HG03095 (cell line): ENCODE results near the gene KCTD21.
"Not testable (repeated sequence)": the region's sequence is repeated elsewhere in the genome, so short reads cannot be mapped to it uniquely, and the experiment has no call there.

Experiments
- ATAC-seq: cut with Tn5 transposase; IDR thresholded peaks from one replicate; pipeline ENCODE4 v1.9.1; 2021; ENCODE audit warnings: moderate library complexity; ENCODE audit not compliant: unreplicated experiment

KCTD21 gene

DNA sequence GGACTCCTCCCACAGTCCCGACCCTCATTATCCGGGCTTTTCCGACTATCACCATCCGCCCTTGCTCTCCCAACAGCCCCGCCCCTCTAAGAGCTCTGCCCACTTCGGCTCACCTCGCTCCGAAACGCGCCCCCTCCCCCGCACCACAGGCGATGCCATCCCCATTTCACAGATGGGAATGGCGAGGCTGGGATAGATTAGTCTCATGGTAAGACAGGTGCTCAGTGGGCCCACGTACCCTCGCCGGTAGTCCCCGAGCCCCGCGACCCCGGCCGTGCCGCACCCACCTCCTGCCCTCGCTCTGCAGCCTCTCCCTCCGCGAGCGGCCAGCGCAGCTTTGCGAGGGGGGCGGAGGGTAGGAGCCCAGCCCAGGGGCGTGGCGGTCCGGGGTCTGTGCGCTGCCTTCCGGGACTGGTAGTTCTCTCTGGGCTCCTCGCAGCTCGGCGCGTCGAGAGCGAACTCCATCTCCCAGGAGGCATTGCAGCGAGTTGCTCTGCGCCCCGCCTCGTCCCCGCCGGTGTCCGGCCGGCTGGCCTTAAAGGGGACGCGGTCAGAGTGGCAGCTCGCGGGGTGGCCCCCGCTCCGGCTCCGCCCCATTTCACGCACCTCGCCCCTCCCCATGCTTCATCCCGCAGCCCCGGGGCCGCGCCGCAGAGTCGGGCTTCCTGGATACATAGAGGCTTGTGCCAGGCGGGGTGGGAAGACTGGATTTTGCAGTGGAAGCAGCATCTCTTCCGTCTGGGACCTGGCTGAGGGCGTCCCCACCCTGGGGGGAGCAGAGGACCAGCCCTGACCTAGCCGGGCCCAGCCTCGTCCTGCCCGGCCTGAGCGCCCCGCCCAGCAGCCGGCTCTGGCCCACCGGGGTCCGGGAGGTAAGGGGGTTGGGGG, at the start of gene KCTD21, which contains the start of gene USP35:
Gene KCTD21, minus strand, starts transcription at position 341 of the 888 bp plus-strand sequence. CDS start 14,072 bp downstream, outside the sequence.
Gene USP35, plus strand, starts transcription at position 634 of the 888 bp plus-strand sequence. CDS start 7,327 bp downstream, outside the sequence.
- ATAC-seq: peak; percentile 96

DNA sequence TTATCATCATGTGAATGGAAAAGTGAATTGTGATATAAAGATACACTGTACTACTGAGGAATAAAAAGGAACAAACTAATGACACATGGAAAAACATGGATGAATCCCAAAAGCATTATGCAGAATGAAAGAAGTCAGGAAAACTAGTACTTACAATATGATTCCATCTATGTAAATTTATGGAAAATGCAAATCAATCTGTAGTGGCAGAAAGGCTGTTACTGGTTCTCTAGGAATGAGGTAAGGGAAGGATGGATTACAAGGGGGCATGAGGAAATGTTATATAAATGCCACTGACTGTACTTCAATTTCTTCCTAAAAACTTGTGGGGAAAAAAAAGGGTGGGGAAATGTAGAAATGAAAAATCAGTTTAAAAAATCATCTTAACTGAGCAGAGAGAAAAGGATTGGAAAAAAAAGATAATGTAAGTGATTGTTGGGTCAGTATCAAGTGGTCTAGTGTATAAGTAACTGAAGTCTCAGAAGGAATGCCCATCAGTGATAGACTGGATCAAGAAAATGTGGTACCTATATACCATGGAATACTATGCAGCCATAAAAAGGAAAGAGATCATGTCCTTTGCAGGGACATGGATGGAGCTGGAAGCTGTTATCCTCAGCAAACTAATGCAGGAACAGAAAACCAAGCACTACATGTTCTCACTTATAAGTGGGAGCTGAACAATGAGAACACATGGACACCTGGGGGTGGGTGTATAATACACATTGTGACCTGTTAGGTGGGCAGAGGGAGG, 49.0 kb upstream of the KCTD21 start:
- no peak for ATAC-seq

DNA sequence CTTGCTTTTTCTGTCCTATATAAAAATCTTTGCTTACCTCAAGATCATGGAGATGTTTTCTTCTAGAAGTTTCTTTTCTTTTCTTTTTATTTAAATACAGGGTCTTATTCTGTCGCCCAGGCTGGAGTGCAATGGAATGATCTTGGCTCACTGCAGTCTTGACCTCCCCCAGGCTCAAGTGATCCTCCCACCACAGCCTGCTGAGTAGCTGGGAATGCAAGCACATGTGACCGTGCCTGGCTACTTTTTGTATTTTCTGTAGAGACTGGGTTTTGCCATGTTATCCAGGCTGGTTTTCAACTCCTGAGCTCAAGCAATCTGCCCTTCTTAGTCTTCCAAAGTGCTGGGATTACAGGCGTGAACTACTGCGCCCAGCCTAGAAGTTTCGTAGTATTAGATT, 45.6 kb upstream of the KCTD21 start:
- no peak for ATAC-seq

DNA sequence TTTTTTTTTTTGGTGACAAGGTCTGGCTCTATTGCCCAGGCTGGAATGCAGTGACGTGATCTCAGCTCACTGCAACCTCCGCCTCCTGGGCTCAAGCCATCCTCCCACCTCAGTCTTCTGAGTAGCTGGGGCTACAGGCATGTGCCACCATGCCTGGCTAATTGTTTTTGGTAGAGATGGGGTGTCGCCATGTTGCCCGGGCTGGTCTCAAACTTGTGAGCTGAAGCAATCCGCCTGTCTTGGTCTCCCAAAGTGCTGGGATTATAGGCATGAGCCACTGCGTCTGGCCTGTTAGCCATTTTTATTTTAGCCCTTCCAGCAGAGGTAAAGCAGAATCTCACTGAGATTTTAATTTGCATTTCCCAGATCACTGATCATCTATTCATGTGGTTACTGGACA, 44.6 kb upstream of the KCTD21 start:
- ATAC-seq: not testable (repeated sequence)

DNA sequence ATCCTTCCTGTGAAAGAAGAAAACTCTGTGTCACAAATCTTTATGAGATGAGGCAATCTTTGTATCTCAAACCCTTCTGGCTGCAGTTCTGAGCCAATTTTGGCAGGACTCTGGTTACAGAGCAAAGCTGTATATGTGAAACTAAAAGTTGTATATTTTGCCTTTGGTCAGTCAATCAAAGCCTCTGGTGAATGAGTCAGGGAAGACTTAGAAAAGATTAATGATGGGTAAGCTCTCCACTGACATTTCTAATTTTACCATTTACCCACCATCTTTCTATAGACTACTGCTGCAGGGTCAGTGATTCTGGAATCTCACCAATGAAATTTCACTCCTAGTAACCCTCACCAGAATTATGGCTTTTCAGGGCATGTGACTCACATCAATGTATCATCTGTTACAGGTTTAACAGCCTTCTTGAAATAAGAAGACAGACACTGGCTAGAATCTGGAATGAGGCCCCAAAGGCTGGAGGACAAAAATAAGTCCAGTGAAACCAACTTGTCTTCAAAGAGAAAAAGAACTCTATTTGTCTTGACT, 43.6 kb upstream of the KCTD21 start:
- ATAC-seq: no peak

- no peak for ATAC-seq
Observed at GRCh38 chr11:78230161-78230877, 41.9 kb upstream of the KCTD21 start.

DNA sequence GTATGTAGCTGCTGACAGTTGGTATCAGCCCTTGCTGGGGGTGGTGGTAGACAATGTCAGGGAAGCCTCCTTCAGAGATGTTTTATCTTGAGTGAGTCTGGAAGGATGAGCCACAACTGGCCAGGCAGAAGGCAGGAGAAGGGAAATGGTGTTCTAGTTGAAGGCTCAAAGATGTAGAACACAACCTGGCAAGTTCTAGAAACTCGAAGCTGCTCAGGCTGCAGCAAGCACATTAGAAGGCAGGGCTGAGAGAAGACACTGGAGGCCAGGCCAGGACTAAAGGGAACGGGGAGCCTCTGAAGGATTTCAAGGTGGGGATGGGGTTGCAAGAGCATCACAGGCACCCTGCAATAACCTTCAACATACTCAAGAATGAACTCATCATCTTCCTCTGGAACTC, 40.7 kb upstream of the KCTD21 start:
- ATAC-seq: no peak

- peak; percentile 46 for ATAC-seq
Observed at GRCh38 chr11:78228467-78228866, 40.0 kb upstream of the KCTD21 start.

DNA sequence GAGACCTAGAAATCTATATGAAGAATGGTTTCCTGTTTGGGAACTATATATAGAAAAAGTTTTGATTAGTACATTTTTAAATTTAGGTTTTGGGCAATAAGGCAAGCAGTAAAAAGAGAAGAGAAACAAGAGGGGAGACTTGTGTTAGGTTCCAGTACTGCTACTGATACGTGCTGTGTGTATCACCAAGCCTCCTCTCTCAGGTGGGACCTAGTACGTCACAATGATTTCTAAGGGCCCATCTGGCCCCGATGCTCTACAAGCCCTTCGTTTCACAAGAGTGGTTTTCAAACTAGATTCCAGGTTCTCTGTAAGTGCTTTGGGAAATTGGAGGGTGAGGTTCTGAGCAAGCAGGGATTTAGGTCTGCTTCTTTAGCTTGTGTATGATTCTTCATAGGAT, 39.5 kb upstream of the KCTD21 start:
- peak; percentile 41 for ATAC-seq

DNA sequence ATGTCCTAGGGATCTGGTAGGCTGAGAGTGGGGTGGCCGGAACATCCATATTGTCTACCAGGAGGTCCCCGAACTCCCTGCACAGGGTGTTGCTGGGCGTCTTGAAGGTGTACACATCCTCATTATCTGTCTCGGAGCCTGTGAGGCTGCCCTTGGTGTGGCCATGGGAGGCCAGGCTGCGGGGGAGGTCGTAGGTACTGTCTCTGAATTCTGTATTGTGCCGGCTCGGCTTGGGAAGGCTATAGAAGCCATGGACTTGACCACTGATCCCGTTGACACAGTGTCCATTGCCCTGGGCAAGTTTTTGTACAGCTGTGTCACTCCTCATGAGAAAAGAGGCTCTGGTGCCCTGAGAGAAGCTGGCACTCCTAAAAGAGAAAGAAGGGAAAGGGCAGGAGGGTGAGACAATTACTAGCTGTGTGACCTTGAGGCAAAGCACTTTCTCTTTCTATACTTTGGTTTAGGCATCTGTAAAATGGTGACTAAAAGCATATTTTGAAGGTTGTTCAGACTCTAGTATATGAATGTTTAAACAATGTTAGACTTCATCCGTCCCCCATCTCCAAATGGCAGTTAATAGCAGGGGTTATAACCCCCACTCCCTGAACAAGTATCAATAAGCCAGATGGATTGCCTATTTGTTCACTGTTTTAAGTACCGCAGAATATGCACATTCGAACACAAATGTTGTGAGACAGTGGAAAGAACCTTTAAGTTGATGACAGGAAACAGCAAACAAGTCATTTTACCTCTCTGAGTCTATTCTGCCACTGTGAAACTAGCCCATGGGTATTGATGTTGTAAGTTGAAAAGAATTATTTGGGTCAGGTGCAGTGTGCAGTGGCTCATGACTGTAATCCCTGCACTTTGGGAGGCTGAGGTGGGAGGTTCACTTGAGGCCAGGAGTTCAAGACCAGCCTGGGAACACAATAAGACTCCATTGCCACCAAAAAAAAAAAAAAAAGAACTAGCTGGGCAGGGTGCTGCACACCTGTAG, 38.6 kb upstream of the KCTD21 start:
- peak; percentile 27 for ATAC-seq

DNA sequence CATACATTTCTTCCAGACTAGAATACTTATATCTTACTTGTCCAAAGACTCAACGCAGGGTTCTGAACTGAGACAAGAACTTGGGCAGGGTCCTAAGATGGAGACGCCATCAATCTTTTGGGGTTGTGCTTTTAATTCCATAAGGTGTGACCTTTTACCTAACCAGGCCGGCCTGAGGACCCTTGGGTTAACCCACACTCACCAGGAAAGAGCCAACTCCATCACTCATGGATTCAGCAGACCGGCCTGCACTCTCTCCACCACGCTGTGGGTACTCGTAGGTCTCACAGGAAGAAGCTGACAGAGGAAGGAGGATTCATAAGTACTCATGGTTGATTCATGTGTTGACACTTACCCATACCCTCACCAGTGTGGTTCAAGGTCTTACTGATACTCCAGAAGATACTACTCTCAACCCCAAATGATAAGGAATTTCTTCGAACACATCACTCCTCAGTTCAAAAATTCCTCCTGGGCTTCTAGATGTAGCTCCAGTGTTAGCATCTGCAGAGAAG, 36.5 kb upstream of the KCTD21 start:
- no peak for ATAC-seq

DNA sequence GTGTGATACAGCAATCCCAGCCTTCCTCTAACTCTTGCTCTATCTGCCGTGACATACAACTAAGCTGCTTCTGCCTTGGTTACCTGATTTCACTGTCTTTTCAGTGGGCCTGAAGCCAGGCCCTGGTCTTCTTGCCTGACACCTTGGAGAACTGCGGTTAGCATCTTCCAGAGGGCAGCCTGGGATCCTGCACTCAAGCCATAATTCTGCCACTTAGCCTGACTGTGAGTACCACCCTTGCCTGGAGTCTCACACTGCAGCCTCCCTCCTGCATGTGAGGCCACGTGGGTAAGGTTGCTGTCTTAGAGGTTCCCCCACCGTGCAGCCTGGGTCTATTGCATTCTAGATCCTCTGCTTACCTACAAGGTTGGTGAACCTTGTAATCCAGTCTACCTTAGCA, 36.1 kb upstream of the KCTD21 start:
- no peak for ATAC-seq

- peak; percentile 74 for ATAC-seq
Observed at GRCh38 chr11:78223320-78223954, 35.0 kb upstream of the KCTD21 start.

DNA sequence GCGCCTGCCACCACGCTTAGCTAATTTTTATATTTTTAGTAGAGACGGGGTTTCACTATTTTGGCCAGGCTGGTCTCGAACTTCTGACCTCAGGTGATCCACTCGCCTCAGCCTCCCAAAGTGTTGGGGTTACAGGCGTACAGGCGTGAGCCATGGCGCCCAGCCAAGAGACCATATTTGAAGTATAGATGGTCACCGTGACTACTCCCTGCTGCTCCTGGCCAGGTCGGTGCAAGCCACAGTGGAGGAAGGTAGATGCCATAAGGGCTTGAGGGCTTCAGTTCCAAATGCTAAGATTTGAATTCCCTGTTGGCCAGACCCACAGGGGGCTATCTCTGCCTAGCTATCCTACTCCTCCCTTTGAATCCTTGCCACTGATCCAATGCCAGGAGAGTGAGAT, 34.3 kb upstream of the KCTD21 start:
- ATAC-seq: not testable (repeated sequence)

GRCh38 chr11:78221396-78222315, 33.2 kb upstream of the KCTD21 start:
- ATAC-seq: no peak

- ATAC-seq: no peak
Observed at GRCh38 chr11:78220218-78221157, 32.1 kb upstream of the KCTD21 start.
